Measurements from ENCODE around the gene C4B.

GRCh38 chr6:31971279-31971992 is 43.2 kb upstream of the C4B start:
- TF ChIP-seq POLR2A (IDR thresholded peaks at IDR 0.05) (no peak), CTCF (IDR thresholded peaks at IDR 0.05) (no peak)
